ENCODE data around the gene CCNH.

The CCNH gene

GRCh38 chr5:87361031-87361445, 51.7 kb downstream of the CCNH start:
- no peak for DNase-seq (ENCODE audit: low read depth in 3 of 3)

DNA sequence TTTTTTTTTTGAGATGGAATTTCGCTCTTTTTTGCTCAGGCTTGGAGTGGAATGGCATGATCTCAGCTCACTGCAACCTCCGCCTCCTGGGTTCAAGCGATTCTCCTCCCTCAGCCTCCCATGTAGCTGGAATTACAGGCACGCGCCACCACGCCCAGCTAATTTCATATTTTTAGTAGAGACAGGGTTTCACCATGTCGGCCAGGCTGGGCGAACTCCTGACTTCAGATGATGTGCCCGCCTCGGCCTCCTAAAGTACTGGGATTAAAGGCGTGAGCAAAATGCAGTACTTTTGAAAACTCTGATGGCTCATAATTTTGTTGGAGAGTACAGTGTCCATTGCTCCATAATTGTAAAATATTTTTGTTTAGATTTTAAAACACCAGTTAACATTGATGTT, 52.6 kb downstream of the CCNH start:
- DNase-seq (ENCODE audit: low read depth in 3 of 3) = no peak

DNA sequence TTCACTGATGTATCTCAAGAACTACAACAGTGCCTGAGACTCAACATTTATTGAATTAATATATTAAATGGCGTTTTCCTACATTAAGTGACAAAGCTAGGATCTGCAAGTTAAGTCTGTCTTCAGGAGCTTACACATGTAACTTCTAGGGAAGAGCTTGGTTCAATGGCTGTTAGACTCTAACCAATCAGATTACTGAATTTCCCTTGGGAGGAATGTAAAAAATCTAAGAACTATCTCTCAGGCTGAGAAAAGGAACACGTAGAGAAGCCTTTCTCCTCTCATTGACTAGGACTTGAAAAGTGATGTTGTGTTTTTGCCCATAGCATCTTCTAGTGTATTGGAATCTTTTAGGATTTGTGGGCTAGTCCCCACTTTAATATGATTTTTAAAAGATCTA, 53.6 kb downstream of the CCNH start:
- DNase-seq (ENCODE audit: low read depth in 3 of 3) = no peak

GRCh38 chr5:87354496-87354895, 58.2 kb downstream of the CCNH start:
- DNase-seq (ENCODE audit: low read depth in 3 of 3) = no peak

DNA sequence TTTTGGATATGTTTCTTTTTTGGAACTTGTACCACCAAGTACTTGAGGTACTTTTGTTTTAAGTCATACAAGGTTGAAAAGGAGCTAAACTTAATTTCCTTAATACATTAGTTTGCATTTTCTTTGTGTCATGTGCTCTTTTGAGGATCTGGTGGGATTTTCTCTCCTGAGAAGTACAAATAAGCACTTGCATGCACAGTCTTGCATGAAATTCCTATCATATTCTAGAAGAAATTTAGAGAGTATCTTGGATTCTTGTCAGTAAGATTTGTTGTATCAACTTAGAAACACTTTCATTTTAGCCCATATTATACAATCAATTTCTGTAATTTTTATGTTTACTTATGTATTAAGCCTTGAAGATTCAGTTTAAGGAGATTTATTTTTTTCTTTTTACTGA, 64.9 kb downstream of the CCNH start:
- no peak for DNase-seq (ENCODE audit: low read depth in 3 of 3)

GRCh38 chr5:87347272-87347671, 65.5 kb downstream of the CCNH start:
- no peak for DNase-seq (ENCODE audit: low read depth in 3 of 3)
